Chondrocyte (in vitro differentiated cells): ENCODE results near the gene EGFR. TPM values are rescaled to one million over a fixed set of nuclear protein-coding genes. Genes with fewer than 3 reads are reported as not detected.
A peak's percentile ranks its signal among the peaks of the same experiment; 100 is the strongest.

ENCODE experiments used
- DNase-seq: peaks from one replicate; pipeline ENCODE4 v3.0.0; 2021; ENCODE audit warnings: mixed read lengths, low spot score
- H3K27ac Mint-ChIP-seq: one replicate; pipeline ENCODE4 v1.8.0; 2021; ENCODE audit warnings: mild to moderate bottlenecking, moderate library complexity, mixed read lengths; ENCODE audit not compliant: unreplicated experiment
- H3K27me3 Mint-ChIP-seq: 2 replicates; pipeline ENCODE4 v1.8.0; 2021; ENCODE audit warnings: low read depth, mixed read lengths
- H3K36me3 Mint-ChIP-seq: 2 replicates; pipeline ENCODE4 v1.8.0; 2021; ENCODE audit warnings: low read depth, mixed read lengths
- H3K4me1 Mint-ChIP-seq: 2 replicates; pipeline ENCODE4 v1.8.0; 2021; ENCODE audit warnings: low read depth, mild to moderate bottlenecking, mixed read lengths
- H3K4me3 Mint-ChIP-seq: one replicate; pipeline ENCODE4 v1.8.0; 2021; ENCODE audit warnings: mild to moderate bottlenecking, moderate library complexity, mixed read lengths; ENCODE audit not compliant: unreplicated experiment
- H3K9me3 Mint-ChIP-seq: 2 replicates; pipeline ENCODE4 v1.8.0; 2021; ENCODE audit warnings: low read depth, mixed read lengths
- total RNA-seq: library from RNA; stranded (reverse); gene quantifications from 3 replicates; pipeline ENCODE4 v1.2.1, GENCODE V29; 2021
- TF ChIP-seq, protein P1 (sequence below): fragments of 200-600 bp; sonication (generic); IDR thresholded peaks from 2 replicates; pipeline ENCODE4 v1.5.0; 2021; ENCODE audit warnings: antibody characterized with exemption, mild to moderate bottlenecking, moderate library complexity

Gene EGFR
- total RNA-seq, 1 donor from 2014 or later: 25.5 TPM

DNA sequence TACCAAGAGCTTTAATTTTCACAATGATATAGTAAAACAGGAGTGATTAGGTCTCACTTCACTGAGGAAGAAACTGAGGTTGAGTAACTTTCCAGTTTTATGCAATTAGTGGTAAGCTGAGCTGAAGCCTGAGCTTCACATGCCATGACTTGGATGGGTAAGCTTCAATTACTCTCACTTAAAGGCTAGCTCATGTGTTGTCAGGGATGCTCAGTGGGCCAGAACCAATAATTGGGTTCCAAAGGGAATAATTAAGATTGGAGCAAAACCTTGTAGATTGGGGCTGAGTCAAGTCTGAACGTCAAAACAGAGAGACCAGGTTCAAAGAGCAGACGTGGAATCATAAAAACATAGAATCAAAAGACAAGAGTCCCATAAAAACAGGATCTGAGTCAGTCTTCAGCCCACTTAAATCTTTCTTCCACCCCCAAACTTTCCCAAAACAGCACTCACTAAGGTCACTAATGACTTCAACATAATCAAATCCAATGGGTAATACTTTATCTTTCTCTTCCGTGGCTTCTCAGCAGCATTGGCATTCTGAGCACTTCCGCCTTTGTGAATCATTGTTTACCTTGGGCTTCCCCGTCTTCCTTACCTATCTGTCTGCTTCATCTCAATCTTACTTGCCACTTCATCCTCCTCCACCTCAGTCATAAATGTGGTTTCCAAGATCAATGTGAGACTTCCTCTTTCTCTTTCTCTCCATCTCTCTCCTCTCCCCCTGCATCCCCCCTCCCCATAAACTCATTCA is 23.0 kb upstream of the EGFR start:
- H3K27ac Mint-ChIP-seq: no peak overlapping the region
- no peaks in the 10 kb centered on the region for H3K9me3 Mint-ChIP-seq
- TF ChIP-seq, protein P1, sequence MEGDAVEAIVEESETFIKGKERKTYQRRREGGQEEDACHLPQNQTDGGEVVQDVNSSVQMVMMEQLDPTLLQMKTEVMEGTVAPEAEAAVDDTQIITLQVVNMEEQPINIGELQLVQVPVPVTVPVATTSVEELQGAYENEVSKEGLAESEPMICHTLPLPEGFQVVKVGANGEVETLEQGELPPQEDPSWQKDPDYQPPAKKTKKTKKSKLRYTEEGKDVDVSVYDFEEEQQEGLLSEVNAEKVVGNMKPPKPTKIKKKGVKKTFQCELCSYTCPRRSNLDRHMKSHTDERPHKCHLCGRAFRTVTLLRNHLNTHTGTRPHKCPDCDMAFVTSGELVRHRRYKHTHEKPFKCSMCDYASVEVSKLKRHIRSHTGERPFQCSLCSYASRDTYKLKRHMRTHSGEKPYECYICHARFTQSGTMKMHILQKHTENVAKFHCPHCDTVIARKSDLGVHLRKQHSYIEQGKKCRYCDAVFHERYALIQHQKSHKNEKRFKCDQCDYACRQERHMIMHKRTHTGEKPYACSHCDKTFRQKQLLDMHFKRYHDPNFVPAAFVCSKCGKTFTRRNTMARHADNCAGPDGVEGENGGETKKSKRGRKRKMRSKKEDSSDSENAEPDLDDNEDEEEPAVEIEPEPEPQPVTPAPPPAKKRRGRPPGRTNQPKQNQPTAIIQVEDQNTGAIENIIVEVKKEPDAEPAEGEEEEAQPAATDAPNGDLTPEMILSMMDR: no peak
- H3K4me1 Mint-ChIP-seq: peaks cover 8% of the 10 kb centered on the region
- H3K36me3 Mint-ChIP-seq: no peaks in the 10 kb centered on the region
- H3K27me3 Mint-ChIP-seq: no peaks in the 10 kb centered on the region
- H3K4me3 Mint-ChIP-seq: no peak overlapping the region
- no peak for DNase-seq

DNA sequence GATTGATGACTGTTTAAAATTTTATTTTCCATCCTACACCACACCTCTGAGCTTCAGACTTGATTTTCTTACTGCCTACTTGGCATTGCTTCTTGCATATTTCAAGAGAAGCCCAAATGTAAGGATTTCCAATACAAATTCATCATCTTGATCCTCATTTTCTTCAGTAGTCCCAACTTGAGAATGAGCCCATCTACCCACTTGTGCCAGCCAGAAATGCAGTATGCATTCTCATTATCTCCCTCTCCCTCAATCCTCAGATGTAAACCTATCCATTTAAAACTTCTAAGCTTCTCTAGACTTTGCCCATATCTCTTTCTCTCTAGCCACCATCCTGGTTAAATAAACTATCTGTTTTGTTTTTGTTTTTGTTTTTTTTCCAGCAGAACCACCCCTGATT is 22.4 kb upstream of the EGFR start:
- H3K4me1 Mint-ChIP-seq: peaks cover 8% of the 10 kb centered on the region
- H3K27me3 Mint-ChIP-seq: no peaks in the 10 kb centered on the region
- H3K36me3 Mint-ChIP-seq: no peaks in the 10 kb centered on the region
- no peak overlapping the region for H3K4me3 Mint-ChIP-seq
- no peaks in the 10 kb centered on the region for H3K9me3 Mint-ChIP-seq
- DNase-seq: no peak
- TF ChIP-seq, protein P1: no peak
- peak overlapping the region; percentile 8 for H3K27ac Mint-ChIP-seq

DNA sequence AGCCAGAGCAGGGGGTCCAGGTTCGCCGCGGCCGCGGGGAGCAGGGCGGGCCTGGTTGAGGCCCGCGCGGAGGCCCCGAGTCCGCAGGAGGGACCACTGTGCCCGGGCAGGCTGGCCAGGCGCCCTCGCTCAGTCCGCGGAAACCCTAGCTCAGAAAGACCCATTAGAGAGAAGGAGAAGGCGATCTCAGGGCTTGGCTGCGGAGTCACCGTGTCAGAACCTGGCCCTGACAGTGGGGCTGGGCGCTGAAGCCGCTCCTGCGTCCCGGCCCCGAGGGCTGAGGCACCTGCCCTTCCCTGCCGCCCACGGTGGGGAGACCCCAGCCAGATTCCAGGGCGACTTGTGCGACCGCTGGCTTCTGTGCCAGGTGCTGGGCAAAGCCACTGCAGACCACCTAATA is 14.2 kb upstream of the EGFR start:
- DNase-seq: no peak
- no peaks in the 10 kb centered on the region for H3K9me3 Mint-ChIP-seq
- TF ChIP-seq, protein P1: no peak
- no peak overlapping the region for H3K4me3 Mint-ChIP-seq
- no peaks in the 10 kb centered on the region for H3K4me1 Mint-ChIP-seq
- no peak overlapping the region for H3K27ac Mint-ChIP-seq
- H3K27me3 Mint-ChIP-seq: peaks cover 10% of the 10 kb centered on the region
- H3K36me3 Mint-ChIP-seq: peaks cover 1% of the 10 kb centered on the region

DNA sequence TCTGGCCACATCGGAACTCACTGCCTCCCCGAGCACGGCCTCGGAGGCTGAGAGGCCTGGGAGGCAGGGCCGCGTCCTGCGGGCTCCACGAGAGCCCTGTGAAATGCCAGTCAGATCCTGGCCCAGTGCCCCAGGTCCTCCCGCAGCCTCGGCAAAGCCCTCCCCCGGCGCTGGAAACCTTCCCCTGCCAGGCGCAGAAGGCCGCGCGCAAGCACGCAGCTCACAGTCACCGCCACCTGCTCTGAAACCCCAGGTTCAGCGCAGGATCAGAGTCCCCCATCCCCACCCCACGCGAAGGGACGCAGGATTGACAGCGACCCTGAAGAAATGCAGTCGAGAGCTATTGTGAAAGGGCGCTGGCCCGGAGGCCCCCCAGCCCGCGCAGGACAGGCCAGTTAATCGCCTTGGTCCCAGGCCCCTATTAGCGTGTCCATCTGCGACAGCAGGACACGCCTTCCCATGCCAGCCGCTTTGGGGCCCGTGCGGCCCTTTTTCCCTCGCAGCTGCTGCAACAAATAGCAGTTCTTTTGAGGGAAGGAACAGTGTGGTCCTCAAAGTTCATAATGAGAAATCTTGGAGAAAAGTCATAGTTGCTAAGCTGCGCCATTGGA is 13.5 kb upstream of the EGFR start:
- no peak for DNase-seq
- Mint-ChIP-seq H3K27me3 (peaks cover 10% of the 10 kb centered on the region), H3K4me3 (no peak overlapping the region), H3K27ac (no peak overlapping the region), H3K9me3 (peaks cover 2% of the 10 kb centered on the region), H3K36me3 (peaks cover 1% of the 10 kb centered on the region), H3K4me1 (no peaks in the 10 kb centered on the region)
- TF ChIP-seq, protein P1: no peak

DNA sequence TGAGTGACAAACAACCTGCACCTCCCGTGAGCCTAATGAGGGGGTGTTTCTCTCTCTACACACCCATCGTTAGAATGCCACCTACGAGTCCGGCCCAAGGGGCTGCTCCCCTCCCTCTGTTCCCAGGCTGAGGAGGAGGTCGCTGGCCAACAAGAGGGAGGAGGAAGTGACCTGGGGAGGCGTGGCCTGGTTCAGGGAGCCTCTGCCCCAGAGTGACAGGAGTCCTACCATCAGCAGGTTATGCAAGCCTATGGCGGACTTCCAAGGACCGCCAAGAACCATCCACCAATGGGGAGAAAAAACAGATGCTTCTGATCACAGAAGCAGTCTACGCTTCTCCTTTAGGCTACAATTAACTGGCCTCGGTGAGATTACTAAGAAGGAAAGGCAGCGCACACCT is 12.3 kb upstream of the EGFR start:
- Mint-ChIP-seq H3K27ac (no peak overlapping the region), H3K27me3 (peaks cover 10% of the 10 kb centered on the region), H3K9me3 (peaks cover 2% of the 10 kb centered on the region), H3K36me3 (peaks cover 1% of the 10 kb centered on the region), H3K4me3 (no peak overlapping the region), H3K4me1 (no peaks in the 10 kb centered on the region)
- TF ChIP-seq, protein P1: no peak
- DNase-seq: no peak
